22Rv1 (cell line): ENCODE measurements around the gene IDH1.

Source experiments
- H3K27ac ChIP-seq: fragments of 450-650 bp; 2 replicates; pipeline ENCODE4 v1.5.1; 2017
- CTCF ChIP-seq: fragments of 450-650 bp; IDR thresholded peaks from 2 replicates; pipeline ENCODE4 v1.5.1; 2017; ENCODE audit warnings: mild to moderate bottlenecking
- ZFX ChIP-seq: fragments of 450-650 bp; IDR thresholded peaks from 2 replicates; pipeline ENCODE4 v1.6.1; 2017; ENCODE audit warnings: antibody characterized with exemption, borderline replicate concordance

IDH1 gene

GRCh38 chr2:208254871-208255556 lies at the start of gene IDH1:
Gene IDH1 (minus strand): TSS chr2:208255071. CDS start chr2:208251551, 3,520 bp downstream.
- H3K27ac ChIP-seq, result peak within 1 kb of the TSS; percentile 92
- TF ChIP-seq CTCF (peak; percentile 86), ZFX (no peak)

GRCh38 chr2:208304157-208304556 lies 49.3 kb upstream of the IDH1 start:
- TF ChIP-seq CTCF (no peak), ZFX (no peak)
- no peak overlapping the region for H3K27ac ChIP-seq

GRCh38 chr2:208300847-208301618 lies 46.2 kb upstream of the IDH1 start:
- H3K27ac ChIP-seq, result no peak overlapping the region
- no peak for TF ChIP-seq CTCF

- TF ChIP-seq CTCF (no peak), ZFX (no peak)
These were observed 43.1 kb upstream of the IDH1 start for GRCh38 chr2:208297961-208298360.

GRCh38 chr2:208296610-208297009 lies 41.7 kb upstream of the IDH1 start:
- H3K27ac ChIP-seq, result no peak overlapping the region
- TF ChIP-seq CTCF, result no peak

More at GRCh38 chr2:208297961-208298360, 43.1 kb upstream of the IDH1 start:
- no peak overlapping the region for H3K27ac ChIP-seq

GRCh38 chr2:208295834-208296233 lies 41.0 kb upstream of the IDH1 start:
- TF ChIP-seq ZFX (no peak), CTCF (no peak)
- H3K27ac ChIP-seq, result no peak overlapping the region

- no peak for TF ChIP-seq CTCF
- no peak overlapping the region for H3K27ac ChIP-seq
These were observed 39.7 kb upstream of the IDH1 start for GRCh38 chr2:208294482-208295024.
